Measurements from ENCODE around the gene CLMP.
A peak's percentile ranks its signal among the peaks of the same experiment; 100 is the strongest.

Gene CLMP

GRCh38 chr11:123195188-123196059 lies at the start of gene CLMP:
Gene CLMP (minus strand): TSS chr11:123195248. CDS start chr11:123194940, 308 bp downstream.
- peak; percentile 38 for DNase-seq (ENCODE audit: low spot score)

GRCh38 chr11:123241874-123242543 lies 47.0 kb upstream of the CLMP start:
- DNase-seq (ENCODE audit: low spot score) (no peak), FAIRE-seq (no peak)

More at GRCh38 chr11:123195188-123196059, at the start of gene CLMP:
- FAIRE-seq: no peak

- no peak for FAIRE-seq
- DNase-seq (ENCODE audit: low spot score): no peak
These were observed 46.2 kb upstream of the CLMP start for GRCh38 chr11:123241294-123241693.

- DNase-seq (ENCODE audit: low spot score): no peak
- FAIRE-seq: no peak
These were observed 44.4 kb upstream of the CLMP start for GRCh38 chr11:123239191-123240150.

GRCh38 chr11:123238297-123238696 lies 43.2 kb upstream of the CLMP start:
- no peak for DNase-seq (ENCODE audit: low spot score)

GRCh38 chr11:123236879-123237278 lies 41.8 kb upstream of the CLMP start:
- no peak for FAIRE-seq
- DNase-seq (ENCODE audit: low spot score): no peak

More at GRCh38 chr11:123238297-123238696, 43.2 kb upstream of the CLMP start:
- FAIRE-seq: no peak

GRCh38 chr11:123235656-123236261 lies 40.7 kb upstream of the CLMP start:
- no peak for DNase-seq (ENCODE audit: low spot score)
- FAIRE-seq: no peak

- FAIRE-seq (no peak), DNase-seq (ENCODE audit: low spot score) (peak; percentile 31)
These were observed 40.1 kb upstream of the CLMP start for GRCh38 chr11:123235117-123235655.

GRCh38 chr11:123233975-123234334 lies 38.9 kb upstream of the CLMP start:
- FAIRE-seq: no peak

GRCh38 chr11:123233280-123233974 lies 38.4 kb upstream of the CLMP start:
- DNase-seq (ENCODE audit: low spot score) (no peak), FAIRE-seq (no peak)

More at GRCh38 chr11:123233975-123234334, 38.9 kb upstream of the CLMP start:
- DNase-seq (ENCODE audit: low spot score): no peak

GRCh38 chr11:123231777-123232176 lies 36.7 kb upstream of the CLMP start:
- no peak for DNase-seq (ENCODE audit: low spot score)
- no peak for FAIRE-seq

GRCh38 chr11:123231256-123231655 lies 36.2 kb upstream of the CLMP start:
- FAIRE-seq: no peak
- no peak for DNase-seq (ENCODE audit: low spot score)

GRCh38 chr11:123230346-123230745 lies 35.3 kb upstream of the CLMP start:
- FAIRE-seq: no peak
- DNase-seq (ENCODE audit: low spot score): no peak

- DNase-seq (ENCODE audit: low spot score) (no peak), FAIRE-seq (no peak)
These were observed 33.6 kb upstream of the CLMP start for GRCh38 chr11:123228496-123229163.

GRCh38 chr11:123227763-123228495 lies 32.9 kb upstream of the CLMP start:
- DNase-seq (ENCODE audit: low spot score) (no peak), FAIRE-seq (no peak)

- FAIRE-seq: no peak
These were observed 26.5 kb upstream of the CLMP start for GRCh38 chr11:123221584-123221983.

GRCh38 chr11:123221096-123221561 lies 26.1 kb upstream of the CLMP start:
- DNase-seq (ENCODE audit: low spot score) (no peak), FAIRE-seq (no peak)

More at GRCh38 chr11:123221584-123221983, 26.5 kb upstream of the CLMP start:
- no peak for DNase-seq (ENCODE audit: low spot score)

GRCh38 chr11:123219066-123219690 lies 24.1 kb upstream of the CLMP start:
- FAIRE-seq (no peak), DNase-seq (ENCODE audit: low spot score) (no peak)
